GM20000 (cell line): ENCODE results near the gene RABGAP1L.
"Not testable (repeated sequence)": the region's sequence is repeated elsewhere in the genome, so short reads cannot be mapped to it uniquely, and the experiment has no call there.

Experiments used
- DNase-seq: peaks from one replicate; pipeline ENCODE4 v3.0.0; 2012; ENCODE audit warnings: low spot score
- CTCF ChIP-seq: IDR thresholded peaks from 2 replicates; pipeline ENCODE4 v1.5.1; 2012; ENCODE audit warnings: mild to moderate bottlenecking, control low read depth; ENCODE audit errors: extremely low read depth, missing control alignments

Gene RABGAP1L

DNA sequence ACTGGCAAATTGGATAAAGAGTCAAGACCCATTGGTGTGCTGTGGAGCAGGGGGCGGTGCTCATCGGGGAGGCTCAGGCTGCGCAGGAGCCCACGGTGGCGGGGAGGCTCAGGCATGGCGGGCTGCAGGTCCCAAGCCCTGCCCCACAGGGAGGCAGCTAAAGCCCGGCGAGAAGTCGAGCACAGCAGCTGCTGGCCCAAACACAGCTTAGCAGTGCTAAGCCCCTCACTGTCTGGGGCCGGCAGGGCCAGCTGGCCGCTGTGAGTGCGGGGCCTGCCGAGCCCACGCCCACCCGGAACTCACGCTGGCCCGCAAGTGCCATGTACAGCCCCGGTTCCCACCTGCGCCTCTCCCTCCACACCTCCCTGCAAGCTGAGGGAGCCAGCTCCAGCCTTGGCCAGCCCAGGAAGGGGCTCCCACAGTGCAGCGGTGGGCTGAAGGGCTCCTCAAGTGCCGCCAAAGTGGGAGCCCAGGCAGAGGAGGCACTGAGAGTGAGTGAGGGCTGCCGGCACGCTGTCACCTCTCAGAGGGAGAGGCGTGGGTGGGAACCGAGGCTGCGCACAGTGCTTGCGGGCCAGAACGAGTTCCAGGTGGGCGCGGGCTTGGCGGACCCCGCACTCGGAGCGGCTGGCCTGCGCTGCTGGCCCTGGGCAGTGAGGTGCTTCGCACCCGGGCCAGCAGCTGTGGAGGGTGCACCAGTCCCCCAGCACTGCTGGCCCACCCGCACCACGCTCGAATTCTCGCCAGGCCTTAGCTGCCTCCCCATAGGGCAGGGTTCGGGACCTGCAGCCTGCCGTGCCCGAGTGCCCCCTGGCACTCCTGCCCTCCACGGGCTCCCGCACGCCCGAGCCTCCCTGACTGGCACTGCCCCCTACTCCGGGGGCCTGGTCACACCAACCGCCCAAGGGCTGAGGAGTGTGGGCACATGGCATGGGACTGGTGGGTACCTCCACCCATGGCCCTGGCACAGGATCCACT is 551.8 kb downstream of the RABGAP1L start:
- TF ChIP-seq CTCF = no peak
- no peak for DNase-seq

DNA sequence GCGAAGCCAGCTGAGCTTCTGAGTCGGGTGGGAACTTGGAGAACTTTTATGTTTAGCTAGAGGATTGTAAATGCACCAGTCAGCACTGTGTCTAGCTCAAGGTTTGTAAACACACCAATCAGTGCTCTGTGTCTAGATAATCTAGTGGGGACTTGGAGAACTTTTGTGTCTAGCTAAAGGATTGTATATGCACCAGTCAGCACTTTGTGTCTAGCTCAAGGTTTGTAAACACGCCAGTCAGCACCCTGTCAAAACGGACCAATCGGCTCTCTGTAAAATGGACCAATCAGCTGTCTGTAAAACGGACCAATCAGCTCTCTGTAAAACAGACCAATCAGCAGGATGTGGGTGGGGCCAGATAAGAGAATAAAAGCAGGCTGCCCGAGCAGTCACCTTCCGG is 552.5 kb downstream of the RABGAP1L start:
- not testable (repeated sequence) for DNase-seq

DNA sequence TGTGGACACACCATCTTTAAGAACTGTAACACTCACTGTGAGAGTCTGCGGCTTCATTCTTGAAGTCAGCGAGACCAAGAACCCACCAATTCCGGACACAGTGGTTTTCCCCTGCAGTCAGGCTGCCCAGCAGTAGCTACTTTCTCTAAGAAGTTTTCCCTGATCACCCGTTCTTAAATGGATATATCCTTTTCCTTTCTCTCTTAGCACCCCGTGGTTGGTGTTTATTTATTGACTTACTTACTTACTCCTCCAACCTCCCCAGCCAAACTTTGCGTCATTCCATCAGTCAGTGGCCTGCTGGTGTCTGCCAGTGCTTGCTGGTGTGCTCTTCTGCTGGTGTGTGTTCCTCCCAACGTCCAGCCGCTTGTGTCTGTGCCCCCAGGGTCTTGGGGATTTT is 553.2 kb downstream of the RABGAP1L start:
- no peak for TF ChIP-seq CTCF
- no peak for DNase-seq

GRCh38 chr1:174713796-174714195 is 554.5 kb downstream of the RABGAP1L start:
- DNase-seq = no peak
- no peak for TF ChIP-seq CTCF

- no peak for DNase-seq
- no peak for TF ChIP-seq CTCF
Measured at GRCh38 chr1:174719194-174719593, 559.9 kb downstream of the RABGAP1L start.

DNA sequence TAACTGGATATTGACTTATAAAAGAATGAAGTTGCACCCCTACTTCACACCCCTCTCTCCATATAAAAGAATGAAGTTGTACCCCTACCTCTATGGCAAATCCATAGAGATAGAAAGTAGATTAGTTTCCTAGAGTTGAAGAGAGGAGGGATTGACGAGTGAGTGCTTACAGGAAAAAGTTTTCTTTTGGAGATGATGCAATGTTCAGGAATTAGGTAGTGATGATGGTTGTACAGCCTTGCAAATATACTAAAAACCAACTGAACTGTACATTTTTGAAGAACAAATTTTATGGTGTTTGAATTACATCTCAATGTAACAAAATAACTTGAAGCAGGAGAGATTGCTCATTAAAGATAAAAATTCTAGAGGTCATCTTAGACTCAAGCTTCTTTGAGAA is 561.3 kb downstream of the RABGAP1L start:
- TF ChIP-seq CTCF = no peak

GRCh38 chr1:174721246-174721645 is 561.9 kb downstream of the RABGAP1L start:
- no peak for DNase-seq

More for the DNA sequence above, 561.3 kb downstream of the RABGAP1L start:
- DNase-seq = no peak

More at GRCh38 chr1:174721246-174721645, 561.9 kb downstream of the RABGAP1L start:
- TF ChIP-seq CTCF = no peak
